PC-3 (cell line): ENCODE results near the gene RPL22. TPM values are rescaled to one million over a fixed set of nuclear protein-coding genes. Genes with fewer than 3 reads are reported as not detected.

Experiments
- ATAC-seq: fragments of 200-7000 bp; cut with Tn5 transposase; 2 replicates; pipeline ENCODE4 v1.9.1; 2020; ENCODE audit warnings: mild to moderate bottlenecking, moderate library complexity
- BruUV-seq: library from RNA; stranded (reverse); fragments of 400-500 nt; replicated peaks from 2 replicates; lab custom pipeline; 2021; lab: Mats Ljungman, UMichigan
- CTCF ChIA-PET: fragments of 300-600 bp; sonication (Branson Sonifier 250); formaldehyde crosslinking; loops from one replicate; lab custom pipeline; 2022; ENCODE audit warnings: antibody characterized with exemption; lab: Charles Lee
- POLR2A ChIA-PET: fragments of 300-600 bp; sonication (Branson Sonifier 250); formaldehyde crosslinking; loops from one replicate; lab custom pipeline; 2022; ENCODE audit warnings: antibody characterized with exemption; ENCODE audit not compliant: unreplicated experiment; lab: Charles Lee
- DNase-seq: peaks from one replicate; pipeline ENCODE4 v3.0.0-alpha.2; 2015
- H2AFZ ChIP-seq: fragments of 300-600 bp; sonication (generic); 2 replicates; pipeline ENCODE4 v1.6.0; 2016; ENCODE audit warnings: antibody characterized with exemption, low read length
- H3F3A ChIP-seq: fragments of 300-600 bp; sonication (generic); one replicate; pipeline ENCODE4 v1.6.0; 2017; ENCODE audit warnings: antibody characterized with exemption, low read length, control low read depth, mild to moderate bottlenecking; ENCODE audit not compliant: unreplicated experiment
- H3K27ac ChIP-seq: fragments of 300-600 bp; sonication (generic); 2 replicates; pipeline ENCODE4 v1.5.1; 2016; ENCODE audit warnings: mild to moderate bottlenecking, low read length
- H3K27me3 ChIP-seq: fragments of 300-600 bp; sonication (generic); 2 replicates; pipeline ENCODE4 v1.6.1; 2016; ENCODE audit warnings: low read length, mixed read lengths
- H3K36me3 ChIP-seq: fragments of 300-600 bp; sonication (generic); 2 replicates; pipeline ENCODE4 v1.6.1; 2016; ENCODE audit warnings: low read depth, mixed run types, low read length, mixed read lengths
- H3K4me1 ChIP-seq: fragments of 300-600 bp; sonication (generic); 2 replicates; pipeline ENCODE4 v1.5.1; 2016; ENCODE audit warnings: low read length; ENCODE audit not compliant: insufficient read depth
- H3K4me2 ChIP-seq: fragments of 300-600 bp; sonication (generic); 2 replicates; pipeline ENCODE4 v1.6.0; 2016; ENCODE audit warnings: low read length
- H3K4me3 ChIP-seq: fragments of 300-600 bp; sonication (generic); 2 replicates; pipeline ENCODE4 v1.5.1; 2016; ENCODE audit warnings: mild to moderate bottlenecking, low read length, mixed read lengths
- H3K79me2 ChIP-seq: fragments of 300-600 bp; sonication (generic); 2 replicates; pipeline ENCODE4 v1.6.1; 2017; ENCODE audit warnings: low read length, mixed read lengths
- H3K9ac ChIP-seq: fragments of 300-600 bp; sonication (generic); 2 replicates; pipeline ENCODE4 v1.6.0; 2016; ENCODE audit warnings: mild to moderate bottlenecking, low read length
- H3K9me2 ChIP-seq: fragments of 300-600 bp; sonication (generic); replicated peaks from 2 replicates; pipeline ENCODE4 v1.6.1; 2016; ENCODE audit warnings: mixed run types, low read length, mixed read lengths
- H3K9me3 ChIP-seq: fragments of 300-600 bp; sonication (generic); 2 replicates; pipeline ENCODE4 v1.6.1; 2016; ENCODE audit warnings: low read length, mixed read lengths
- H4K20me1 ChIP-seq: fragments of 300-600 bp; sonication (generic); 2 replicates; pipeline ENCODE4 v1.6.1; 2016; ENCODE audit warnings: low read length, mixed read lengths
- CTCF ChIP-seq: fragments of 300-600 bp; sonication (generic); conservative IDR thresholded peaks from 2 replicates; pipeline ENCODE4 v1.5.1; 2017; ENCODE audit warnings: antibody characterized with exemption, low read depth, mild to moderate bottlenecking, low read length
- EZH2 ChIP-seq: fragments of 300-600 bp; sonication (generic); IDR thresholded peaks from one replicate; pipeline ENCODE4 v1.6.1; 2017; ENCODE audit warnings: antibody characterized with exemption, mild to moderate bottlenecking, low read length; ENCODE audit not compliant: unreplicated experiment
- EZH2phosphoT487 ChIP-seq: fragments of 300-600 bp; sonication (generic); IDR thresholded peaks from 2 replicates; pipeline ENCODE4 v1.6.1; 2018; ENCODE audit warnings: mild to moderate bottlenecking, antibody characterized with exemption, low read length, borderline replicate concordance
- intact Hi-C: fragments of 100-400 bp; cut with micrococcal nuclease; formaldehyde crosslinking; loops from 2 replicates; pipeline ENCODE4 v1.9.0; 2023
- total RNA-seq: library from RNA; depleted of rRNA; stranded (reverse); fragments of >200 nt; gene quantifications from 2 replicates; pipeline ENCODE4 v1.2.3, GENCODE V29; 2014

Gene RPL22
- total RNA-seq, 1 experiment from 2014 or later, result 283 TPM

- H3F3A ChIP-seq, result no peaks in the 10 kb centered on the region
- peak overlapping the region; percentile 74 for H3K4me3 ChIP-seq
- H3K9me2 ChIP-seq, result no peaks in the 10 kb centered on the region
- peaks cover 40% of the 10 kb centered on the region for H4K20me1 ChIP-seq
- TF ChIP-seq EZH2phosphoT487 (no peak), CTCF (no peak)
- ChIA-PET POLR2A (interaction anchor here (1.0 kb wide), 1 partner anchor 37 kb away, joined by 3 read pairs; no protein-coding TSS in a partner anchor), CTCF (no interaction called here)
- H3K36me3 ChIP-seq, result peaks cover 33% of the 10 kb centered on the region
- H3K9me3 ChIP-seq, result no peaks in the 10 kb centered on the region
- H3K27me3 ChIP-seq, result no peaks in the 10 kb centered on the region
- intact Hi-C loops, result loop anchor here (1.0 kb wide), 1 partner anchor 41 kb away; no protein-coding TSS in a partner anchor
- 0 out of 2 replicates have a peak overlapping the region, but pooled peaks have one; percentile 32 for H2AFZ ChIP-seq
- H3K4me1 ChIP-seq, result peaks cover 21% of the 10 kb centered on the region
- peak overlapping the region; percentile 98 for H3K9ac ChIP-seq
- DNase-seq (no peak), ATAC-seq (peak; percentile 15)
- H3K79me2 ChIP-seq, result peaks cover 65% of the 10 kb centered on the region
- TSS peak; percentile 52 for BruUV-seq
- H3K27ac ChIP-seq, result peak overlapping the region; percentile 66
- peak overlapping the region; percentile 84 for H3K4me2 ChIP-seq
Measured at GRCh38 chr1:6198646-6199297, 623 bp downstream of the RPL22 start.

- no peaks in the 10 kb centered on the region for H3K27me3 ChIP-seq
- H3K9ac ChIP-seq, result peak overlapping the region; percentile 98
- H3K9me3 ChIP-seq, result no peaks in the 10 kb centered on the region
- peaks cover 21% of the 10 kb centered on the region for H3K4me1 ChIP-seq
- no TSS peak for BruUV-seq
- no peak for DNase-seq
- ChIA-PET POLR2A (interaction anchor here (1.0 kb wide), 1 partner anchor 38 kb away, joined by 3 read pairs; no protein-coding TSS in a partner anchor), CTCF (no interaction called here)
- peaks cover 74% of the 10 kb centered on the region for H3K79me2 ChIP-seq
- intact Hi-C loops, result no loop called here
- TF ChIP-seq CTCF (no peak), EZH2phosphoT487 (no peak), EZH2 (no peak)
- H3F3A ChIP-seq, result no peaks in the 10 kb centered on the region
- H3K4me3 ChIP-seq, result peak overlapping the region; percentile 74
- no peak for ATAC-seq
- peaks cover 41% of the 10 kb centered on the region for H4K20me1 ChIP-seq
- peaks cover 40% of the 10 kb centered on the region for H3K36me3 ChIP-seq
- no peak overlapping the region for H2AFZ ChIP-seq
- no peaks in the 10 kb centered on the region for H3K9me2 ChIP-seq
- no peak overlapping the region for H3K27ac ChIP-seq
- peak overlapping the region; percentile 84 for H3K4me2 ChIP-seq
Measured at GRCh38 chr1:6197746-6198427, 1.5 kb downstream of the RPL22 start.
